GM19395 (cell line): Measurements from ENCODE around the gene PLAA.

Experiments
- ATAC-seq: cut with Tn5 transposase; IDR thresholded peaks from one replicate; pipeline ENCODE4 v1.9.1; 2021; ENCODE audit warnings: mild to moderate bottlenecking, moderate library complexity; ENCODE audit not compliant: unreplicated experiment

Gene PLAA

DNA sequence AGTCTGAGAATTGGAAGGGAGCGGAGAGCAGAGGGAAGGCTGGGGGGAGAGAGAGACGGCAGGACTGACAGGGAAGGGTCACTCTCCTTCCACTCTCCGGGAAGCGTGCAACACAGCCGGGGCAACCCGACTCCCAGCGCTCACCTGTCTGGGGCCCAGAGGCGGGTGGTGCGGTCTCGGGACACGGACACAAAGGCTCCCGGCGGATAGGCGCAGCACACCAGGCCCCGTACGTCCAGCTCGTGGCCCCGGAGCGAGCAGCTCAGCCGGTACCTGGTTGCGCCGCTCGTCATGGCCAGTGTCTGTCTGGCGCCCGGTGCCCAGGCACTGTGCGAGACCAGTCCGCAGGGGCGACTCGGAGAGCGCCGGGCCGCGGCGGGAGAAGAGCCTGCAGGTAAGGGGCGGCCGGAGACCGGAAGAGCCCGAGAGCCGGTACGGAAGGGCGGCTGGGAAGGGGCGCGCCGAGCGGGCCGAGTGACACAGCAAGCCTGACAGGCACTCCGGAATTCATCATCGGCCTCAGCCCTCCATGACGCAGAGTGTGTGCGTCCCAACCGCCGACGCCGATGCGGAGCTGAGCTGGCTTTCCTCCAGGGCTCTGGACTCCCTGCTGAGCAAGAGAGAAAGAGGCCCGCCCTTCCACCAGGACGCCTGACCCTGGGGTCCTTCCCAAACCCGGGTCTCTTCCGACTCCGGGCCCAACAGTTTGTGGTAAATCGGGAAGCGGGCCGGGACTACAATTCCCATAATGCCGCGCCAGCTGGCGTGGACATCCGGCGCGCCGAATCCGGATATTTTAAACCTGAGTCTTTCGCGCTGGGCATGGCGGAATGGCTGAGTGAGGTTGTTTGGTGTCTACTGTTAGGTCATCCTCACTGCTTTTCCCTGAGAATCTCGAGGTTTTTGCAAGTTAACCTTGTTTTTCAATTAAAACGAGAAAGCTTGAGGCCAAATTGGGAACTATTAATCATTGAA, at the start of gene PLAA:
Gene PLAA, minus strand, starts transcription at position 490 of the 975 bp plus-strand sequence. Its CDS starts 197 bp downstream, at position 293.
- ATAC-seq: peak; percentile 99

DNA sequence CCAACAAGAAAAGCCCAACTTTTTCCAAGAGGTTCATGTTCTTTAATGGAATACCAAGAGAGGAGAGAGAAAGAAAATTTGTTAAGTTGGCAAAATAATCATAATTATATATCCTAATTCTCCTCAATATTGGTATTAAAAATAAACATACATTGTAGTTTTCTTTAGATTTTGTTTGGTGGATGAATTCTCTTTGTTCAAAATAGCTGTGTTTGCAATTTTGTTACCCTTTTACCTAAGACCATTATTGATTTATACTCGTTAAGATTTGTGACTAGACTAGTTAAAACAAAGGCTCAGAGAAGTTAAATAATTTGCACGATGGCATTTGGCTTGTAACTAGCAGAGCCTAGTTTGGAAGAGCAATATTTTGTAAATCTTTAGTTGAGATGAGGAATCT, 48.8 kb upstream of the PLAA start:
- ATAC-seq: no peak

GRCh38 chr9:26983340-26983739, 36.3 kb upstream of the PLAA start:
- ATAC-seq: no peak

- no peak for ATAC-seq
Observed at GRCh38 chr9:26975728-26976707, 29.0 kb upstream of the PLAA start.

- ATAC-seq: no peak
Observed at GRCh38 chr9:26974927-26975326, 27.9 kb upstream of the PLAA start.

DNA sequence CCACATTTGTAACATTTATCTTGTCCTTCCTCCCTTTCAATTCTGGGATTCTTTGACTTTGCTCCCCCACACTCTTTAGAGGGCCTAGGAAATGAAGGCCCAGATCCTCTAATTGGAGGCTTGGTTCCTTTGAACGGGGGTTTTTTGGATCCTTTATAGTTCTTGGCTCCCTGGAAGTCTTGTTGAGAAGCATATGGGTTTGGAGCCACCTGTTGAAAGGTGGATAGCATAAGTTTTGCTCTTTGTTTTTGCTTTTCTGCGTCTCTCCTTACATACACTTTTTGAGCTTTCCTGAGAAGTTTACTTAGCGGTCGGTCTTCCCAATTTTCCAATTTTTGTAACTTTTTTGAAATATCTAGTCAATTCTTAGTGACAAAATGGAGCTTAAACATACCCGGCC, 26.9 kb upstream of the PLAA start:
- ATAC-seq: no peak

DNA sequence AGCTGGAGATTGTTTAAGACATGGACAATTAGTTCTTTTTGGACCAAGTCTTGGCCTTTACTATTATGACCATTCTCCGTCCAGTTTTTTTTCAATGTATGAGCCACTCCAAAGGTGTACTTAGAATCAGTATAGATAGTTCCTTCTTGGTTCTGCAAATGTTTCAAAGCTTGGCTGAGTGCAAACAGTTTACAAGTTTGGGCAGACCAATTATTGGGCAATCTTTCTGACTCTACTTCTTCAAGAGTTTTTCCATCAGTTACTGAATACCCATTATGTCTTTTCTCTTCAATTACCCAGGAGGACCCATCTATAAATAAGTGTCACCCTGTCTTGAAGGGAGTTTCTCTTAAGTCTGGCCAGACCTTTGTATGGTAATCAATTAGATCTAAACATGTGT, 24.7 kb upstream of the PLAA start:
- ATAC-seq: no peak

DNA sequence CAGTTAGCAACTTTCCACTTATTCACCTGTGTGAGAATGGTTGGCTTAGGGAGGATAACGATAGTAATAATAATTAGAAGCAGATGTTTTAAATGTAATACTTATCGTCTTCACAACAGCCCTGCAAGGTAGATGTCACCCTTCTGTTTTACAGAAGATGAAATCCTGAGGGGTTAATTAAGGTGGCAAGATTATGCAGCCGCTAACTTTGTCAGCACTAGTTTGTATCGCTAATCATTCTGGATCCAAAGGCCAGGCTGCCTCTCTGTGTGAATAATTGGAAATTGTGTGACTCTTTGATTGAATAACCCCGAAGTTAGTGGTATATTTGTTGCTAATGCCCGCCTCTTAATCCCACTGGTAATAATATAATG, 9.8 kb upstream of the PLAA start:
- ATAC-seq: no peak

DNA sequence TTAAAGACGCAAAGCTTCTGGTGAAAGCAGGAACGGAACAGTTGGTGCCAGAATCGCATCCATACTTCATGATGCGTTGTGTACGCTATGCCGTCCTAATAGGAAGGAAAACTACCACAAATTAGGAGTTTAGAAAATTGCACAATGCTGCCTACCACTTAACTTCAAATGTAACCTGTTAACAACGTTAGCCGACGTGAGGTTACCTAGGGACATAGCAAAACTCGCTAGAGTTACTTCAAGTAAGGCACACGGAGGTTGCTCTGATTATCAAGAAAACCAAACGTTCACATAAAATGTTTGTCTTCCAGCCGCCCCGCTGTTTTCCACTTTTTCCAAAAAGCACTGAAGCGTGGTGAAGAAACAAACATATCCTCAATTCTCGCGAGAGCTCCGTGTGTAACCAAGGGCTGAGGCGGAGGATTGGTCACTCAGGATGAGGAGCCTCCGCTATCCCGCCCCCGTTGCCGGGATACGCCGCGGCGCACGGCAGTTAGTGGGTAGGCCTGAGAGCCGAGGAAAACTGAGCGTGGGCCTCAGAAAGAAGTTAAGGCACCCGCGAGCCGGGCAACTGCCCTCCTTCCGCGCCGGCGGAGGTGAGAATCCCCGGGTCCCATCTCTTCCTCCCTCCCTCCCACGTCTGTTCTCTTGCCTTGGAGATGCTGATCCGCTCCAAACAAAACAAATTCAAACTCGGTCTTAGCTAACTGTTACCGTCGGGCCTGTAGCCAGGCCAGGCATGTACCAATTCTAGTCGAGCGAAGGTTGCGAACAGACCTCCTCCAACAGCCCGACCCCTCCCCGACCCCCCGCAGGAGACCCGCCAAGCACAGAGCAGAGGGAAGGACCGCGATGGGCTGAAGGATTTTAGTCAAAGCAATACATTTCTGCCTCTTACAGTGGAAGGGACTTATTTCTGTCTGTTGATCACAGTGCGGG, 9.1 kb upstream of the PLAA start, which contains the start of gene IFT74:
Gene IFT74, plus strand, starts transcription at position 492 of the 939 bp plus-strand sequence. CDS start 5,556 bp downstream, outside the sequence.
- ATAC-seq: peak; percentile 97

GRCh38 chr9:26955222-26955903, 8.3 kb upstream of the PLAA start:
- ATAC-seq: no peak

GRCh38 chr9:26954050-26954508, 7.0 kb upstream of the PLAA start:
- peak; percentile 23 for ATAC-seq

GRCh38 chr9:26951794-26952193, 4.8 kb upstream of the PLAA start:
- no peak for ATAC-seq

DNA sequence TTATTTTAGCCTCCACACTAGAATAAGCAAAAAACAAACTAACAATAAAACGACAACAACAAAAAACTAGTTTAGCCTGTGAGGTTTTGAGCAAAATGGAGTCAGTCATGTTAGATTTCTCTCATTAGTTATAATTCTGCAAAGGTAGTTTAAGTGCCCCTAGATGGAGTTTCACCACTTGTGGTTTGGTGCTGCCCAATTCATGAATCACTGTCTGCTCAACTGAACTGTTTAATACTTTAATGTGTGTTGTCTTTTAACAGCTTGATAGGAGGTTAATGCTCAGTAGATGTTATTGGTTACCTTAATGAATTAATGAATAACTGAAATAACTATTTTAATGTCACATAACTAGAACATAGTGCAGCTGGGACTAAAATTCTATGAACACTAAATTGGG, 3.5 kb upstream of the PLAA start:
- no peak for ATAC-seq

DNA sequence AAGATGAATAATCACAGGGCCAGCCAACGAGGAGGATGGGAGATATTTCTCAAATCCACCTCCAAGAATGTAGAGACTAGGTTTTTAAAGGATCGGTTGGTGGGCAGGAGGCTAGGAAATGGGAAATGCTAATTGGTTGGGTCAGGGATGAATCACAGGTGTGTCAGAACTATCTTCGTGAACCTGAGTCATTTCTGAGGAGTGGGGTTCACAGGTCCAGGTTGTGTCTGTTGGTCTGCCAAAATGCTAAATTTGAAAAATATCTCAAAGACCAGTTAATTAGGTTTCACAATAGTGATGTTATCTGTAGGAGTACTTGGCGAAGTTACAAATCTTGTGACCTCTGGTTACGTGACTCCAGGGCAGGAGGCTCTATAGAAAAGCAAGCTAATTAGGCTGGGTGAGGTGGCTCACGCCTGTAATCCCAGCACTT, 2.6 kb upstream of the PLAA start:
- ATAC-seq: no peak

DNA sequence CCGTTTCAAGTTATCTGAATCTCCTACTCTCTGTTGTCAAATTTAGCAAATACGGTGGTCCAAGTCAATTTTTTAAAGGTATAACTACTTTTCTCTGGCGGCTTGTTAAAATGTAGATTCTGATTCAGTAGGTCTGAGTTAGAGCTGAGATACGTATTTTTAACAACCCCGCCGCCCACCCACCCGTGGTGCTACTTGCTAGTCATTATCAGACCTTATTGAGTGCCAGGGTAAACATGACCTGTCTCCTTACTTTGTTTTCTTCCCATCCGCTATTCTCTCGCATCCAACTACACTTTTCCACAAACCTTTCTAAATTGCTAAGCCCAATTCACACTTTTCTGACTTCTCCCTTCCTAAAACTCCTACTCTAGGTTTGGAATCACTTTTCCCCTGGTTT, 694 bp upstream of the PLAA start:
- no peak for ATAC-seq

GRCh38 chr9:26945591-26945990, 1.5 kb downstream of the PLAA start:
- ATAC-seq: no peak

DNA sequence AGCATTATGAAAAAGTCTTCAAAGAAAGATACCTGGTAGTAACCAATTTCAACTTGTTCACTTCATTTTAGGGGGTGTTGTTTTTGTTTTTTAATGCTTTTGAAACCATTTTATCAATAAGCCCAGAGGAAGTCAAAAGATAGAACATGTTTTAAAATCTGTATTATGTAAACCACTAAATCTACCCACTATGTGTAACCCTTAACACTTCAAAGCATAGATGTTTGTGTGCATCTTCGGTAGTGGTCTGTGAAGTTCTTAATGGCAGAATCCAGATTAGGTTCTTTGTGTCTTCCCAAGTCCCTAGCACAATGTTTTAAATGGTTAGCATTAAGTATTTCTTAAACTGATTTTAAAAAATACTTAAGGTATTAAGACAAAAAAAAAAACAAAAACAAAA, 6.3 kb downstream of the PLAA start:
- ATAC-seq: no peak

DNA sequence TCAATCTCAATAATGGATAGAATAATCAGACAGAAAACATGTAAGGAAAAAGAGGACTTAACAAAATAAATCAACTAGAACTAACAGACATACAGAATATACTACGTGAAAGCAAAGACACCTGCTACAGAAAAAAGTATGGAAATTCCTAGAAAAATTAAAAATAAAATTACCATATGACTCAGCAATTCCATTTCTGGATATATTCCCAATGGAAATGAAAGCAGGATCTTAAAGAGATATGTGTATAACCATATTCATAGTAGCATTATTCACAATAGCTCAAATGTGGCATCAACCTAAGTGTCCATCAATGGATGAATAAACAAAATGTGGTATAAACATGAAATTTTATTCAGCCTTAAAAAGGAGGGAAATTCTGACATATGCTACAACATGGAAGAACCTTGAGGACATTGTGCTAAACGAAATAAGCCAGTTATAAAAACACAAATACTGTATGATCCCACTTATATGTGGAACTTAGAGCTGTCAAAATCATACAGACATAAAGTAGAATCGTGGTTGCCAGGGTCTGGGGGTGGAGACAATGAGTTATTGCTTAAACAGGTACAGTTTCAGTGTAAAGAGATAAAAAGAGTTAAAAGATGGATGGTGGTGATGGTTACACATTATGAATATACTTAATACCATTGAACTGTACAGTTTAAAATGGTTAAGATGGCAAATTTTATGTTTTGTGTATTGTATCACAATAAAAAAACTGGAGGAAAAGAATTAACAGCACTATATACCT, 6.9 kb downstream of the PLAA start:
- ATAC-seq: no peak
